Activated CD4-positive, alpha-beta memory T cell treated with anti-CD3 and anti-CD28 coated beads for 36 hours (primary cell): ENCODE data around the gene TRPV4. TPM values are rescaled to one million over a fixed set of nuclear protein-coding genes. Genes with fewer than 3 reads are reported as not detected.
"Not testable (repeated sequence)": the region's sequence is repeated elsewhere in the genome, so short reads cannot be mapped to it uniquely, and the experiment has no call there.

Experiments used
- CTCF ChIA-PET: fragments of 350-600 bp; sonication (Branson Sonifier 250); formaldehyde crosslinking; loops from one replicate; lab custom pipeline; 2021; ENCODE audit warnings: antibody characterized with exemption, inconsistent platforms; lab: Charles Lee
- POLR2A ChIA-PET: fragments of 350-600 bp; sonication (Branson Sonifier 250); formaldehyde crosslinking; loops from one replicate; lab custom pipeline; 2021; ENCODE audit warnings: antibody characterized with exemption; lab: Charles Lee
- DNase-seq: peaks from one replicate; pipeline ENCODE4 v3.0.0-alpha.2; 2020
- H3K27ac Mint-ChIP-seq: one replicate; pipeline ENCODE4 v1.8.0; 2021; ENCODE audit warnings: mixed read lengths
- H3K27me3 Mint-ChIP-seq: one replicate; pipeline ENCODE4 v1.8.0; 2021; ENCODE audit warnings: mixed read lengths
- H3K36me3 Mint-ChIP-seq: one replicate; pipeline ENCODE4 v1.8.0; 2021; ENCODE audit warnings: mixed read lengths
- H3K4me1 Mint-ChIP-seq: one replicate; pipeline ENCODE4 v1.8.0; 2021; ENCODE audit warnings: low read depth, mixed read lengths
- H3K4me3 Mint-ChIP-seq: one replicate; pipeline ENCODE4 v1.8.0; 2021; ENCODE audit warnings: mild to moderate bottlenecking, mixed read lengths
- H3K9me3 Mint-ChIP-seq: one replicate; pipeline ENCODE4 v1.8.0; 2021; ENCODE audit warnings: mixed read lengths
- intact Hi-C: fragments of 100-400 bp; cut with micrococcal nuclease; formaldehyde crosslinking; loops from one replicate; pipeline ENCODE4 v1.15.1; 2023
- total RNA-seq, 2 experiments: library from RNA; stranded (reverse); gene quantifications; one replicate each; pipeline ENCODE4 v1.2.3, GENCODE V29; 2021

The TRPV4 gene
- total RNA-seq, 2 experiments from 2014 or later, result not detected

- H3K27ac Mint-ChIP-seq, result no peak overlapping the region
- H3K27me3 Mint-ChIP-seq, result no peaks in the 10 kb centered on the region
- CTCF ChIA-PET, result interaction anchor here (0.6 to 2.3 kb wide), 3 partner anchors 20 to 69 kb away, joined by 3 to 6 read pairs (median 4); no protein-coding TSS in a partner anchor
- peaks cover 44% of the 10 kb centered on the region for H3K4me1 Mint-ChIP-seq
- H3K9me3 Mint-ChIP-seq, result no peaks in the 10 kb centered on the region
- H3K4me3 Mint-ChIP-seq, result no peak overlapping the region
- no peak for DNase-seq
- POLR2A ChIA-PET, result no interaction called here
- intact Hi-C loops, result no loop called here
- no peaks in the 10 kb centered on the region for H3K36me3 Mint-ChIP-seq
Observed at GRCh38 chr12:109873653-109874052, 40.5 kb upstream of the TRPV4 start.

GRCh38 chr12:109871668-109872314 lies 38.6 kb upstream of the TRPV4 start:
- DNase-seq, result no peak
- H3K9me3 Mint-ChIP-seq, result no peaks in the 10 kb centered on the region
- ChIA-PET CTCF (interaction anchor here (2.0 to 2.7 kb wide), 2 partner anchors 18 to 27 kb away, joined by 4 to 13 read pairs; no protein-coding TSS in a partner anchor), POLR2A (no interaction called here)
- H3K27ac Mint-ChIP-seq, result no peak overlapping the region
- no peaks in the 10 kb centered on the region for H3K36me3 Mint-ChIP-seq
- H3K4me1 Mint-ChIP-seq, result peaks cover 35% of the 10 kb centered on the region
- intact Hi-C loops, result no loop called here
- no peak overlapping the region for H3K4me3 Mint-ChIP-seq
- no peaks in the 10 kb centered on the region for H3K27me3 Mint-ChIP-seq

DNA sequence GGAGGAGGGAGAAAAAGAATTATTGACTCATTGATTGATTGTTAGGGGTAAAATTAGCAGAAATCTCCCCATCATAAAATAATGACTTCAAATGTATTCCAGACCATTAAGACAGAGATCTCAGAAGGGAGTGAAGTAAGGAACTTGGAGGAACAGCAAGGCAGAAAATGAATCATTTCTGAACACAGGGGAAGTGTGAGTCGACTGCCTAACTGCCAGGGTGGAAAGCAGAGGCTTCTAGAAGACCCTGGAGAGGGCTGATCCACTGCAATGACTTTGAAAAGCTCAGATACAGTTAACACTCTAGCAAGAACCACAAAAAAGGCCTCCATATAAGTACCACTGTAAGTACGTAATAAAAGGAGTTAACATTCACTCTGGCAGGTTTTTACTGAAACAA lies 37.5 kb upstream of the TRPV4 start:
- no peak for DNase-seq
- Mint-ChIP-seq H3K27ac (no peak overlapping the region), H3K36me3 (no peaks in the 10 kb centered on the region), H3K4me3 (no peak overlapping the region), H3K4me1 (peaks cover 30% of the 10 kb centered on the region), H3K9me3 (no peaks in the 10 kb centered on the region), H3K27me3 (no peaks in the 10 kb centered on the region)
- ChIA-PET CTCF (interaction anchor here (2.0 to 2.7 kb wide), 2 partner anchors 17 to 25 kb away, joined by 4 to 13 read pairs; no protein-coding TSS in a partner anchor), POLR2A (no interaction called here)
- intact Hi-C loops, result no loop called here

DNA sequence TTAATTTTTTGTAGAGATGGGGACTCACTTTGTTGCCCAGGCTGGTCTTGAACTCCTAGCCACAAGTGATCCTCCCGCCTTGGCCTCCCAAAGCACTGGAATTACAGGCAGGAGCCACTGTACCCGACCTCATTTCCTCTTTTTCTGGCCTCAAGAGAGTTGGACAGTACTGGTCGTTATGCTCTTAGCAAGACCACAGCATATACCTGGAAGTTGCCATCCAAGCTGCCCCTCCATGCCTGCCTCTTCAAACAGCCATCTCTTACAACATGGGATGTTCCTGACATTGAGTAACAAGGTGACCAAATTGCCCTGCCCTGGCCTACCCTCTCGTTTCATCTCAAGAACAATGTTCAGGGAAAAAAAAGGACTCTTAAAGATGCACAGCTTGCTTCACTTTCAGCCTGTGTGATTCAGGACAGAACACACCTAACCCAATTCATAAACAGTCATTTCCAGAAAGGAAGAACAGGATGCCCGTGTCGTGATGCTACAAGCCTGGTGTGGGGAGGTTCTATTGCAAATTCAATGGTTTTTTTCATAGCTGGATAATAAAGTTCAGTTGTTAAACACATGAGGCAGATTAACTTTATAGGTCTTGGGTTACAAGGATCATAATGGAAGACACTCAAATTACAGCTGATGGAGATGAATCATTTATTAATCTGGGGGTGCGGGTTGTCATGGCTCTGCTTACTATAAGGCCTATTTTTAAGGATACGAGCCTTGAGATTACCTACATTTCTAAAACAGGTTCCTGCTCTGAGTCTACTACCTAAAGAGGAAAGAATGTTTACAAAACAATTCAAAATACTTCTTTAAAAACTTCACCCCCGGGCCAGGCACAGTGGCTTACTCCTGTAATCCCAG lies 35.2 kb upstream of the TRPV4 start:
- no peak overlapping the region for H3K4me3 Mint-ChIP-seq
- H3K4me1 Mint-ChIP-seq, result peaks cover 29% of the 10 kb centered on the region
- CTCF ChIA-PET, result interaction anchor here (1.6 to 2.7 kb wide), 2 partner anchors 9 to 23 kb away, joined by 5 to 12 read pairs; no protein-coding TSS in a partner anchor
- no peaks in the 10 kb centered on the region for H3K27me3 Mint-ChIP-seq
- H3K9me3 Mint-ChIP-seq, result no peaks in the 10 kb centered on the region
- peak; percentile 27 for DNase-seq
- no peaks in the 10 kb centered on the region for H3K36me3 Mint-ChIP-seq
- intact Hi-C loops, result no loop called here
- POLR2A ChIA-PET, result no interaction called here
- H3K27ac Mint-ChIP-seq, result no peak overlapping the region

GRCh38 chr12:109864916-109865315 lies 31.7 kb upstream of the TRPV4 start:
- H3K27ac Mint-ChIP-seq, result no peak overlapping the region

GRCh38 chr12:109863847-109864712 lies 30.9 kb upstream of the TRPV4 start:
- no peak overlapping the region for H3K4me3 Mint-ChIP-seq
- H3K9me3 Mint-ChIP-seq, result no peaks in the 10 kb centered on the region
- no peaks in the 10 kb centered on the region for H3K27me3 Mint-ChIP-seq
- POLR2A ChIA-PET, result no interaction called here
- no peak for DNase-seq
- no peaks in the 10 kb centered on the region for H3K36me3 Mint-ChIP-seq
- no peak overlapping the region for H3K27ac Mint-ChIP-seq
- intact Hi-C loops, result no loop called here
- H3K4me1 Mint-ChIP-seq, result peaks cover 17% of the 10 kb centered on the region
- CTCF ChIA-PET, result interaction anchor here (1.3 to 4.4 kb wide), 2 partner anchors 10 to 19 kb away, joined by 4 to 24 read pairs; no protein-coding TSS in a partner anchor

More at GRCh38 chr12:109864916-109865315, 31.7 kb upstream of the TRPV4 start:
- Mint-ChIP-seq H3K4me3 (no peak overlapping the region), H3K36me3 (no peaks in the 10 kb centered on the region), H3K9me3 (no peaks in the 10 kb centered on the region), H3K4me1 (peaks cover 17% of the 10 kb centered on the region), H3K27me3 (no peaks in the 10 kb centered on the region)
- CTCF ChIA-PET, result interaction anchor here (1.1 to 4.4 kb wide), 2 partner anchors 11 to 20 kb away, joined by 3 to 24 read pairs; no protein-coding TSS in a partner anchor
- intact Hi-C loops, result no loop called here
- POLR2A ChIA-PET, result no interaction called here
- no peak for DNase-seq

- H3K27me3 Mint-ChIP-seq, H3K27ac Mint-ChIP-seq, intact Hi-C loops, H3K9me3 Mint-ChIP-seq, H3K4me1 Mint-ChIP-seq, DNase-seq, H3K4me3 Mint-ChIP-seq, POLR2A ChIA-PET, H3K36me3 Mint-ChIP-seq: not testable (repeated sequence)
- CTCF ChIA-PET, result interaction anchor here (0.7 to 1.0 kb wide), 2 partner anchors 17 to 429 kb away, joined by 3 read pairs; no protein-coding TSS in a partner anchor
Observed at GRCh38 chr12:109862491-109862890, 29.3 kb upstream of the TRPV4 start.

GRCh38 chr12:109861689-109862314 lies 28.6 kb upstream of the TRPV4 start:
- peaks cover 9% of the 10 kb centered on the region for H3K4me1 Mint-ChIP-seq

DNA sequence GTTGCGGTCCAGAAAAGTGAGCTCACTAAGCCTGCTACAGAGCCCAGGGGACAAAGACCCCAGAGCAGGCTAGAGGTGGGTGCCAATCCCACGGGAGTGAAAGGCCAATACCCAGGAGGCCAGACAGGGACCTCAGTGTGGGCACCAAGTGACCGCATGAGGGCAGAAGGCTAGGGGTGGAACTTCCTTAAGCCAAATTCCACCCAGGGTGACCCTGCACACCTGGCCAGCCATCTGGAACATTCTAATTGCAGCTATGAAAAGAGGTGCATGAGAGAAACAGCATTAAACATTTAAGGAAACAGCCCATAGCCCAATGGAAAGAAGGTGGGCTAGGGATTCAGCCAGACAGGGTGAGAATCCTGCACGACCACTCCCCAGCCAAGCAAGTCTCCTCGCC lies 27.8 kb upstream of the TRPV4 start:
- intact Hi-C loops, result no loop called here
- peaks cover 7% of the 10 kb centered on the region for H3K4me1 Mint-ChIP-seq
- no peaks in the 10 kb centered on the region for H3K27me3 Mint-ChIP-seq
- POLR2A ChIA-PET, result no interaction called here
- no peak overlapping the region for H3K27ac Mint-ChIP-seq
- no peak for DNase-seq
- H3K4me3 Mint-ChIP-seq, result no peak overlapping the region
- CTCF ChIA-PET, result interaction anchor here (9.5 kb wide), 1 partner anchor 17 kb away, joined by 83 read pairs; no protein-coding TSS in a partner anchor
- H3K36me3 Mint-ChIP-seq, result no peaks in the 10 kb centered on the region
- no peaks in the 10 kb centered on the region for H3K9me3 Mint-ChIP-seq

More at GRCh38 chr12:109861689-109862314, 28.6 kb upstream of the TRPV4 start:
- peak; percentile 18 for DNase-seq
- intact Hi-C loops, result no loop called here
- H3K9me3 Mint-ChIP-seq, result no peaks in the 10 kb centered on the region
- no peak overlapping the region for H3K27ac Mint-ChIP-seq
- ChIA-PET CTCF (interaction anchor here (0.7 to 9.5 kb wide), 3 partner anchors 17 to 428 kb away, joined by 3 to 83 read pairs (median 3); no protein-coding TSS in a partner anchor), POLR2A (no interaction called here)
- no peaks in the 10 kb centered on the region for H3K27me3 Mint-ChIP-seq
- no peak overlapping the region for H3K4me3 Mint-ChIP-seq
- H3K36me3 Mint-ChIP-seq, result no peaks in the 10 kb centered on the region

- no peaks in the 10 kb centered on the region for H3K36me3 Mint-ChIP-seq
- H3K4me1 Mint-ChIP-seq, result peaks cover under 1% of the 10 kb centered on the region
- no peak overlapping the region for H3K4me3 Mint-ChIP-seq
- H3K27me3 Mint-ChIP-seq, result no peaks in the 10 kb centered on the region
- no peaks in the 10 kb centered on the region for H3K9me3 Mint-ChIP-seq
- intact Hi-C loops, result no loop called here
- ChIA-PET CTCF (interaction anchor here (0.6 to 9.5 kb wide), 7 partner anchors 9 to 343 kb away, joined by 3 to 83 read pairs (median 4); no protein-coding TSS in a partner anchor), POLR2A (no interaction called here)
- no peak for DNase-seq
- no peak overlapping the region for H3K27ac Mint-ChIP-seq
Observed at GRCh38 chr12:109858764-109859163, 25.6 kb upstream of the TRPV4 start.

DNA sequence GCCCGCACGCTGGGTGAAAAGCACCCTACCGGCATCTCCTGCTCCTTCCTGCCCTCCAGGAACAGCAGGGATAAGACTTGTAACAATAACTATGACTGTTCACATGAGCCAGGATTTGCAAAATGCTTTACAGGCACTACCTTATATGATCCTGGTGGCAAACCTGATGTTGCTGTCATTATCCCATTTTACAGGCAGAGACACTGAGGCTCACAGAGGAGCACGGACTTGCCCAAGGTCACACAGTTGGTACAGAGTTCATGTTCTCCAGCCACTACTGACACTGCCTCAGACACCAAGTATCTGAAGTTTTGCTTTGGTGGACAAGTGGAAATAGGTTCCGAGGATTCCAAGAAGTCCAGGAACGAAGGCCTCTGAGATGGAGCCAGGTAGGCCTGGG lies 24.5 kb upstream of the TRPV4 start:
- no peaks in the 10 kb centered on the region for H3K27me3 Mint-ChIP-seq
- no peak overlapping the region for H3K4me3 Mint-ChIP-seq
- DNase-seq, result no peak
- no peak overlapping the region for H3K27ac Mint-ChIP-seq
- CTCF ChIA-PET, result interaction anchor here (9.5 kb wide), 1 partner anchor 13 kb away, joined by 83 read pairs; no protein-coding TSS in a partner anchor
- POLR2A ChIA-PET, result no interaction called here
- intact Hi-C loops, result no loop called here
- H3K4me1 Mint-ChIP-seq, result no peaks in the 10 kb centered on the region
- no peaks in the 10 kb centered on the region for H3K9me3 Mint-ChIP-seq
- no peaks in the 10 kb centered on the region for H3K36me3 Mint-ChIP-seq
